Activated gamma-delta T cell (primary cell): ENCODE results near the gene LDB2.

Experiments
- DNase-seq: peaks from one replicate; lab custom pipeline; 2025; lab: John Stamatoyannopoulos, UW

LDB2 gene

GRCh38 chr4:16721613-16722291 lies 176.7 kb downstream of the LDB2 start:
- DNase-seq: no peak

DNA sequence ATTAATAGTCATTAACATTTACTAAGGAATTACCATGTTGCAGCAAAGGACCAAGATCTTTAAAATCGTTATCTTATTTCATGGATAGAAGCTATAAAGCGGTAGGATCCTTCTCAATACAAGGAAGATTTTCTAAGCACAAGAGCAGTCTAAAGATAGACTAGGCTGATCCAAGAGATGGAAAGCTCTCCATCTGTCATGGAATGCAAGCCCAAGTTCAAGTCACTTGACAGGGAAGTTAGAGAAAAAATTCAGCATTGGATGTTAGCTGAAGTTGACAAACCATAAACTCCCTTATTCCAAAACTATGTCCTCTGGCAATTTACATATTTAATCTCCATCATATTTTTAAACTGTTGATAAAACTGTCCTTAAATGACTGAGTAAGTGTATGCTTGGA lies 177.7 kb downstream of the LDB2 start:
- DNase-seq: no peak

DNA sequence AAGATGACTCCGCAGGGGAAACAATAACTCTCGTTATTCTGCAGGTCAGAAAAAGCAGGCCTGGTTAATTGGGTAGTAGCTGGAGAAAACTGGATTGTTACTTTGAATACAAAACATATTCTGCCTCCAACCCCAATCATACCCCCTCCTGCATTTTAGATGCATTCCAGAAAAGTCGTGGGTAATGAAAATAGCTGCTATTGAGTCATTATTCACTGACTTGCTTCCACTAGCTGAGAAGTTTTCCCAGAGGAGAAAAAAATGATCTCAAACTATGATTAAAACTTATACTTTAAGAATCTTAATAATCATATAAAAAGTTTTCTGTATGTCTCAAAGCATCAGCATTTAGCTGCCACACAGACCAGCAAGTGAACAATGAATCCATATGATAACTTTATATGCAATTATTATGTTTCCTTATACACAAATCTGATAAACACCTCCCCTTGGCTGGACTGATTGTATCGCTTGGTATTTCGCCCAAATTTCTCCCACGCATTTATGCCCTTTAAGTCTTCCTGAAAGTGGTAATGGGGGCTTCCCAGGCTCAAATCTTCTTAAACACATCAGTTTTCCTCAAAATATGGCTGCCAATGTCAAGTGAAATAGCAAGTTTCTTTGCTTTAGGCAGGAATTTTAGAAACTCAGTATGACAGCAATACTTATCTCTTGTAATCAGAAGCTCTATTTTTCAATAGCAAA lies 181.0 kb downstream of the LDB2 start:
- no peak for DNase-seq

- DNase-seq: no peak
Observed at GRCh38 chr4:16715482-16715881, 183.0 kb downstream of the LDB2 start.

- no peak for DNase-seq
Observed at GRCh38 chr4:16714191-16714590, 184.3 kb downstream of the LDB2 start.

GRCh38 chr4:16713696-16714095 lies 184.7 kb downstream of the LDB2 start:
- DNase-seq: no peak

- DNase-seq: no peak
Observed at GRCh38 chr4:16713271-16713670, 185.2 kb downstream of the LDB2 start.

DNA sequence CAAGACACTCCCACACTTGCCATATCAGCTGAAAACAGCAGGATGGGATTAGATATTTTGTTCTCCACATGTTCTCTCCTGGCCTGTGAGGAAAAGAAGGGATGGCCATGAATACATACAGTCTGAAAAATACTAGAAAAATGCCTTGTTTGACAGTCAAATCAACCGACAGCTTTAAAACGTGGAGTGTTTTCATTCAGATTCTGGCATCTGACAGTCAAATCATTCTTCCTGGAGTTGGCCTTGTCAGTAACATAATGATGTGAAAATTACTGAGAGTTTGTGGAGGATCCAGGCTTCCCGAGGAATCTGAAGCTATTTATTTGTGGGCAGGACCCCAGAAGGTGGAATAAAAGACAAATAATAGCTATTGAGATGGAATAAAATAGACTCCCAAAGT lies 188.2 kb downstream of the LDB2 start:
- no peak for DNase-seq

GRCh38 chr4:16707874-16708273 lies 190.6 kb downstream of the LDB2 start:
- DNase-seq: no peak

GRCh38 chr4:16706251-16706650 lies 192.2 kb downstream of the LDB2 start:
- no peak for DNase-seq

GRCh38 chr4:16705341-16705740 lies 193.1 kb downstream of the LDB2 start:
- no peak for DNase-seq

GRCh38 chr4:16704489-16704888 lies 194.0 kb downstream of the LDB2 start:
- DNase-seq: no peak

DNA sequence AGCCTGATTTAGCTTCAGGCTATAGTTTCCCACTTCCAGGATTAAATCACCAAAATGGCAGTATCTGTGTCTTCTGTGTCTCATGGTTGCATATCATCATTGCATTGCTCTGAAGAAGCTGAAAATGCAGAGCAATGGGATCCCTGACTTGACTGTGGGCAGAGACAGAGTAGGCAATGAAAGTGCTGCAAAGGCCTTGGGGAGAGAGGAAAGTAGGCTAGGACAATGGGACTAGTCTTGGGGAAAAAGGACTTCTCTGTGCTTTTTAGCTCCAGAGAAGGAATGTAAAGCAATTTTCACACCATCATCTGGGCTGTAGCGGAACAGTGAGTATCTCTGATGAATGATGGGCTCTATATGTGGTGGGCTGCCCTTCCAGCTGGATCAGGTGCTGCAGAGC lies 202.5 kb downstream of the LDB2 start:
- DNase-seq: no peak

DNA sequence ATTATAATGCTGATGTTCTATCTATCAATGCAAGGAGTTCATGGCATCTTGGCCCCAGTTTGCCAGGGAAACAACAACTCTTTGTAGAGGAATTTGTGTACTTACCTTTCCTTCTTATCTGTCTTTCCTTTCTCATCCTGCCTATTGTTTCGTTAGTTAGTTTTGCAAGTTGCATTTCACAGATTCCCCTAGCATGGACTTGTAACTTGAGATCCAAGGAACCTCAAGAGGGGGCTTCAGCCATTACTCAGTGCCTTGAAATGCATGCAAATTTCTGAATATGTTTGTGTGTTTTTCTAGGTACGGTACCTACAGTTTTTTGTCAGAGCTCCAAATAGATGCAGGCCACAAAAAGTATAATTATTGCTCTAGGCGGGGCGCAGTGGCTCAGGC lies 203.6 kb downstream of the LDB2 start:
- DNase-seq: no peak

DNA sequence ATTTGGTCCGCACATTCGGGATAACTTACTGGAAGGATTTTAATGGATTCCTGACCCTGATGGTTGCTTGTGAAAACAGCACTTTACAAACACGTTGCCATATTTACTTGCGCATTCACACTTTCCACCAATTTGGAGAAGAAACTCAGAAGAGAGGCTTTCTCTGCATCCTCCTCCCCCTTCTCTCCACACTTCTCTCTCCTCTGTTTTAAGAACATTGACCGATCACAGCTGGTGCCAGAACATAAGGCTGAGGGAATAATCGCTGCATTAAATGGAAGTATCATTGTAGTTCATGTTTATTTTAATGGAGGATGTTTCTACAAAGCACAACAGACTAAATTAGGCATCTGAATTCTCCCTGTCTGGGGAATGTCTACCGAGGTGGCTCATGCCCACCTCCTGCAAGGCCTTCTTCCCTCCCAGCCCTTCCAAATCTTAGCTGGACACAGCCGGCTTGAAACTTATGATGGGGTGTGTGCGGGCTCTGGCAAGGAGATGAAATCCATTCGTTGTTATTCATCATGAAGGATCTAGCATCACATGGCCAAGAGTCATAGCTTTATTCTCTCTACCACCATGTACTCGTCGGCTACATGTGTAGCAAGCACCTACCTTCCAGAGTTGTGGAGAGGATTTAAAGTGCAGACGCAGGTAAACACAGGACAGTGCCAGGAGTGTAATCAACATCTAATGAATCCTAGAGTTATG lies 204.1 kb downstream of the LDB2 start:
- no peak for DNase-seq

GRCh38 chr4:16693641-16694040 lies 204.8 kb downstream of the LDB2 start:
- no peak for DNase-seq

DNA sequence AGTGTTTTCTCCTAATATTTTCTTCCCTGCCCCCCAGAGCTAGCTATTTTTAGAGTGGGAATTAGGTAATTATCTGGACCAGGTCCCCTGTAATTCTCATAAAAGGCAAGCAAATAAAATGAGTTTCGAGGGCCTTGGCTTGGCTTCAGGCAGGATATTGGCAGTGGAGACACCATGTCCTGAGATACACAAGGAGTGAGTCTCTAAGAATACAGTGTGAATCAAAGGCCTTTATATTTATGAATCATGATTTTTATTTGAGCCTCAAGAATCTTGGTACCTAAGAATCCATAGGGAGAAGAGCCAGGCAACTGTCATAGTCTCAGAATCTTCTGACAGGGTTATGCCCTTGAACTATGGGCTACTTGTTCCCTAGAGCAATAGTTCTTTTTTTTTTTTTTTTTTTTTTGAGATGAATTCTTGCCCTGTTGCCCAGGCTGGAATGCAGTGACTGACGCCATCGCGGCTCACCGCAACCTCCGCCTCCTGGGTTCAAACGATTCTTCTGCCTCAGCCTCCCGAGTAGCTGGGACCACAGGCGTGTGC lies 205.4 kb downstream of the LDB2 start:
- no peak for DNase-seq

- no peak for DNase-seq
Observed at GRCh38 chr4:16692524-16692923, 205.9 kb downstream of the LDB2 start.

- DNase-seq: no peak
Observed at GRCh38 chr4:16692046-16692445, 206.4 kb downstream of the LDB2 start.

- DNase-seq: no peak
Observed at GRCh38 chr4:16691450-16691849, 207.0 kb downstream of the LDB2 start.

- DNase-seq: no peak
Observed at GRCh38 chr4:16687845-16688244, 210.6 kb downstream of the LDB2 start.

- no peak for DNase-seq
Observed at GRCh38 chr4:16687011-16687410, 211.4 kb downstream of the LDB2 start.

GRCh38 chr4:16686195-16686594 lies 212.2 kb downstream of the LDB2 start:
- no peak for DNase-seq
